GM12892 (cell line): ENCODE data around the gene AKR7A2.
A peak's percentile ranks its signal among the peaks of the same experiment; 100 is the strongest.

Experiments
- DNase-seq: peaks from one replicate; pipeline ENCODE4 v3.0.0; 2011; ENCODE audit not compliant: insufficient read length
- FAIRE-seq: peaks from 2 replicates; lab custom pipeline; 2011; peaks lifted over from hg19 to GRCh38; lab: Jason Lieb, UNC
- POLR2A ChIP-seq: IDR thresholded peaks from 2 replicates; pipeline ENCODE4 v1.6.1; 2011; ENCODE audit warnings: low read depth, low read length, control low read depth
- POLR2AphosphoS5 ChIP-seq: IDR thresholded peaks from 2 replicates; pipeline ENCODE4 v1.6.1; 2011; ENCODE audit warnings: low read depth, low read length, control low read depth
- TAF1 ChIP-seq: IDR thresholded peaks from 2 replicates; pipeline ENCODE4 v1.6.1; 2011; ENCODE audit warnings: low read depth, mild to moderate bottlenecking, control low read depth, low read length, borderline replicate concordance

Gene AKR7A2

DNA sequence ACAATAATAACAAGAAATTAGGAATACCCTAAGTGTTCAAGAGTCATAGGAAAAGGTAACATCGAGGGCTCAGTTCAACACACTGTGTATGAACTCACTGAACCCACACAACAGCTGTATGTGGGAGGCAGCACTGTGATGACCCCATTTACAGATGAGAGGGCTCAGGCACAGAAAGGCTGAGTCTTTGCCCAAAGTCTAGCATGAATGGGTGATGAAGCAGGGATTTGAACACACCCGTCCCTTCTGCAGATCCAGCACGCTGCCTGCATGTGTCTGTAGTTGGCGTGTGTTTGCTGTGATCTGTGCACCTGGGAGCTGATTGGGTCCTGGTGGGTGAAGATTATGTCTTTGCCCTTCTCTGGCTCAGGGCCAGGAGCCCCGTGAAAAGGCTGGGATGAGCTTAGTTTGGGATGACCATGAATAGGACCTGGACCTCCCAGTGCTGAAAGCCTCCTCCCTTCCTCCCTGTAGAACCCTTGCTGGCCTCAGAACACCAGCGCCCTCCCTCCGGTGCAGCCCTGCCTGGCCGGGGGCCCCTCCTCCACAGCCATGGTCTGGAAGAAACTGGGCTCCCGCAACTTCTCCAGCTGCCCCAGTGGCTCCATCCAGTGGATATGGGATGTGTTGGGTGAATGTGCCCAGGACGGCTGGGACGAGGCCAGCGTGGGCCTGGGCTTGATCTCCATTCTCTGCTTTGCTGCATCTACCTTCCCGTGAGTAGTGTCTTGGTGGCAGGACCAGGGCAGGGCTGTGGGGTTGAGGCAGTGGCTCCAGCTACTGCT, 5.4 kb upstream of the AKR7A2 start:
- TF ChIP-seq POLR2A (no peak), POLR2AphosphoS5 (no peak), TAF1 (no peak)
- no peak for FAIRE-seq
- no peak for DNase-seq

DNA sequence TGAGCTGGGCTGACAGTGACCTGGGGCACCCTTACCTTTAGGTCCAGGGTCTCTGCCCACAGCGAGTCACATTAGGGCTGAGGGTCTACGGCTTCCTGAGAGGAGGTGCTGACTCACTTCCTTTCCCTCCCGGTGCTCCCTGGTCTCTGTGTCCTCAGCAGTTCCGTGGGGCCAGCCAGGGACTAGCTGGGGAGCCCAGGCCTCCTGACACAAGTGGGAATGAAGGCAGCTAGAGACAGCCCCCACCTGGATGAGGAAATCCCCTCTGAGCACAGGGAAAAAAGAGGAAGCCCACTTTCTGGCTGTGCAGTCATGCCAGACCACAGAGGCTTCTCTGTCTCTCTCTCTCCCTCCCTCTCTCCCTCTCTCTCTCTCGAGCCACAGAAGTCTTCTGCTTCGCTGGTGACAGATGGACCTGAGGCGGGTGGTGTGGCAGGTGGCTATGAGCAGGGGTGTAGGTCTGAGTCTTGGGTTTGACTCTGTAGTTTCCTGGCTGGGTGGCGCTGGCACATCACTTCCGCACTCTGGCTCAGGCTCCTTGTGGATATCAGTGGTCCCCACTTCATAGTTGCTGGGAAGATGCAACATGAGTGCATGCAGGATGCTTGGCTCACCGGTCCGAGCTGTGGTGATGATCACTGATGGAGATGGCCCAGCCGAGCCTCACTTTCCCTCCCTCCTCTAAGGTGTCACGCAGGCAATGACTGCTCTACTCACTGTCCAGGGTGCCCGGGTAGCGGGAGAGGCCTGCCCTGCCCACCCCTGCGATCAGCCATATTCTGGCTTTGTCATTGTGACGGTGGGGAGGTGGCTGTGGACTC, 3.6 kb upstream of the AKR7A2 start:
- peak; percentile 22; the same call in 1 of the 2 replicates for TF ChIP-seq TAF1
- no peak for TF ChIP-seq POLR2AphosphoS5
- no peak for DNase-seq
- peak; percentile 85 for FAIRE-seq

DNA sequence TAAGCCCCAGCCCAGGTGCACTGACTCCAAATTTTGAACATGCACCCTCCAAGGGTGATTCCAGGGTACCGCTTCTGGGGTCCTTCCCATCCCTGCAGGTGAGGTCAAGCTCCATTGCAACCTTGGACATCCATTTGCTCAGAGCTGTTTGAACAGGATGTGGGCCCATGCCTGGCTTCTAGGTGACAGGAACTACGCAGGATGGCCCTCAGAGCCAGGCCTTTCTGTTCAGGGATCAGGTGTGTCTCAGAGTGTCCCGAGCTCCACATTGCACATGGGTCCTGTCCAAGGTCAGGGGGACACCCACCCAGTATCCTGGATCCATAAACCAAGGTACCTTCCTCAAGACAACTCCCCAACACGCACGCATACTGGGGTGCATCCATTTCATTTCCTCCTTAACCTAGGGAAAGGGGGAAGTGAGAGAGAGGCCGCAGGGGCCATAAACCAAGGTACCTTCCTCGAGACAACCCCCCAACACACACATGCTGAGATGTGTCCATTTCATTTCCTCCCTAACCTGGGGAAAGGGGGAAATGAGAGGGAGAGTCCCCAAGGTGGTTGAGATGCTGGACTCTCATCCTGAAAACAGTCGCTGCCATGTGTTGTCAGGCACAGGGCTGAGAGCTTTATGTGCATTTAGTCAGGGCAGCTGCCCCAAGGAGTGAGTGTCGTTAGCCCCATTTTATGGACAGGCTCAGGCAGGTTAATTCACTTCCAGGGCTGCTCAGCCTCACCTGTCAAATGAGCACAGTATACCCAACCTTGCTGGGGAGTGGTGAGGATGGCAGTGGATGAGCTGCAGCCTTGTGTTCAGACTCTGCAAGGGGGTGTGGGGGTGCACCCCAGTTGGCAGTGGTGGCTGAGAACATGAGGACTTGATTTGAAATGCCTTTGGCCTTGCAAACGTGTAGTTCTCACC, 2.3 kb upstream of the AKR7A2 start:
- TF ChIP-seq TAF1 (no peak), POLR2AphosphoS5 (0 out of 2 replicates have a peak, but pooled peaks have one; percentile 47)
- DNase-seq (no peak), FAIRE-seq (no peak)

DNA sequence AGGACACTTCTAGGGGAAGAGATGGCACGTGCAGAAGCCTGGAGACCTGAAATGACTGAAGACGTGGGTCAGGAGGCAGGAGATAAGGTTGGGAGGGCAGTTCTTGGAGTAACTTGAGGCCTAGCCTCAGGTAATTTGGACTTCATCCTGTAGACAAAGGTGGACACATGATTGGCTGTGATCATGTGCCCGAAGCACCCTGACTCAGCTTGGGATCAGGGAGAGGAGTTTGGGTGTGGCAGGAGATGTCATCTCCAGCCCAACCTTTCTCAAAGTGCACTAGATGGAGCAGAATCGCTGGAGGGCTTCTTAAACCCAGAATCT, 1.7 kb upstream of the AKR7A2 start:
- FAIRE-seq (peak; percentile 21), DNase-seq (no peak)
- no peak for TF ChIP-seq POLR2A
- TF ChIP-seq POLR2AphosphoS5, result no peak
- no peak for TF ChIP-seq TAF1

- no peak for DNase-seq
- FAIRE-seq, result peak; percentile 44
Measured at GRCh38 chr1:19312782-19313635, 1.1 kb upstream of the AKR7A2 start.

DNA sequence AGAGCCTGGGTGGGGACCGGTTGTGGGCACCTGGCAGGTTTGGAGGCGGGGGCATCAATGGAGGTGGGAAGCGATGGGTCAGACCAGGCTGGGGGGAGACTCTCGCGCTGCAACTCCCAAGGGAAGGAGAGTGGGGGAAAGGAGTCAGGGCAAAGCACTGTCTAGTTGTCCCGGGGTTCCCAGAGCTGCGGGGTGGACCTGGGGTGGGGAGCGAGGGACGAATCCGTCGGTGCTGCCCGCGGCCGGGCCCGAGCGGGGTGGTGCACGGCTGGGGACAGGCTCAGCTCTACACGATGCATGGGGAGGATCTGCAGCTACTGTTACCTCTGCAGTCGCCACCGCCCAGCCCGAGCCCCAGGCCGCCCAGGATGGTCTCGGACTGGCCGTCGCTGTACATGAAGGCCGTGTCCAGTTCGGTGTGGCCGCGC, 427 bp downstream of the AKR7A2 start:
- no peak for DNase-seq
- no peak for TF ChIP-seq POLR2AphosphoS5
- TF ChIP-seq TAF1, result no peak
- TF ChIP-seq POLR2A, result no peak
- FAIRE-seq, result no peak

More at GRCh38 chr1:19312782-19313635, 1.1 kb upstream of the AKR7A2 start:
- TF ChIP-seq TAF1 (no peak), POLR2A (no peak), POLR2AphosphoS5 (no peak)

DNA sequence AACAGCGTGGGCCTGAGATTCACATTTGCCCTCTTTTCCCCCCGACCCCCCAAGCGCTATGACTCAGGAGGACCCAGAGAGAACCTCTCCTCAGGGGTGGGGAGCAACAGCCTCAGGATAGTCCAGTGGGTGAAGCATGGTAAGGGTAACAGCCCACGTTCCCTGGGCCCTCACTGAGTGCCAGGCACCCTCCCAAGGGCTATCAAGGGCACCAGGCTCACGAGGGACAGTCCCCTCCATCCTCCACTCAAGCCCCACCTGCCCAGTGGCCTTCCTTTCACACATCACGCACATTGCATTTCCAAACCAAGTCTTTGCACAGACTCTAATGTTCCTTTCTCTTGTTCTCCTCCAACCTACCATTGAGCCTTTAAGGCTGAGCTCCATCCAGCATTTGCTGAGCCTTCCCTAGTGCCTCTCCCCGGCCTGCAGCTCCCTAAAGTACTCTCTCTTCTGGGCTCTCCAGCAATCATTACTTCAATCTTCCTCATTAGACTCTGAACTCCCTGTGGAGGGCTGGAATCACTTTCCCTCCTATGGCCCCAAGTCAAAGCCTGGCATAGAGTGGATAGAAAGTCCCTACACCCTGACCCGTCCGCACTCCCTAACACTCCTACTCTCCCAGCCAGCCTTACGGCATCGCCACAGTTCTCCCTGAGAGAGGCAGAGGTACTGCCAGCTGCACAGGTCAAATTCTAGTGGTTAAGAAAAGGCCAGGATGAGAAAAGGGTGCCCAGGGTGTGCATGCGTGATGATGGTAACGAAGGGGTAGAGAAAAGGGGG, 1.0 kb downstream of the AKR7A2 start:
- TF ChIP-seq POLR2A (no peak), POLR2AphosphoS5 (no peak), TAF1 (no peak)
- DNase-seq (no peak), FAIRE-seq (no peak)

DNA sequence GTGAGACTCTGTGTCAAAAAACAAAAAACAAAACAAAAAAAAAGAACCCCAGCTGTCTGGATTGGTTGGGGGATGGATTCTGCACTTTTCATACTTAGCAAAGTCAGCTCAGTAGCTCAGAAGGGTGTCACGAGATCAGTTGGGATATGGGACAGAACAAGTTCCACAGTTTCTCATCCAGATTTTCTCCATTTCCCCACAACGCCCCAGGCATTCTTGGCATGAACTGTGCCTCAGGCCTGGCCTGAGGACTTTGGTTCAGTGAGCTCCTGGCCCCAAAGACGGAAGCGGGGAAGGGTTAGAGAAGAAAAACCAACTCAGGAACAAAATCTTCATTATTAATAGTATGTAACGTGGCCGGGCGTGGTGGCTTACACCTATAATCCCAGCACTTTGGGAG, 1.9 kb downstream of the AKR7A2 start:
- FAIRE-seq, result no peak
- no peak for TF ChIP-seq TAF1
- DNase-seq, result no peak

DNA sequence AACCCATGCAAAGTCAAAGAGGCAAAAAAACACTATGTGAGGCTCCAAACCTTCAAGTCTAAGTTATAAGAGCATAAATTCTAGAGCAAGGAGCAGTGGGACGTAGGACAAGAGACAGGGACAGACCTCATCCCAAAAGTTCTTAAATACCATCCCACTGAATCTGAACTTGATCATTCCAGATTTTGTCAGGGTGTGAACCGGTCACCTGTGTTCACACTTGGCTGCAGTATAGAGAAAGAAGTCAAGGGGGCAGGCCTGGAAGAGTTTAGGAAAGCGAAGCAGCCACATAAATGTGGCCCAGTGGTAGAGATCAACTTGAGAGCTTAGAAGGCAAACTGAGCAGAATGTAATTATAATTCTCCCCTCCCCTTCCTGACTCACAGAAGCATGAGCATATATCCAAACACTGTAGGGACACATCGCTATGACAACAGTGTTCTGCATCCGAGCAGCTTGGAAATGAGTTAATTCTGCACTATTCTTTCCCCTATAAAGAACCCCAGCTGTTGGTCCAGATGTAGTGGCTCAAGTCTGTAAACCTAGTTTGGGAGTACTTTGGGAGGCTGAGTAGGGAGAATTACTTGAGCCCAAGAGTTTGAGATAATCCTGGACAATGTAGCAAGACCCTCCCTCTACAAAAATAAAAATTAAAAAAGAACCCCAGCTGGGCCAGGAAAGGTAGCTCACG, 2.7 kb downstream of the AKR7A2 start:
- no peak for TF ChIP-seq TAF1
- no peak for TF ChIP-seq POLR2AphosphoS5
- TF ChIP-seq POLR2A, result no peak
- FAIRE-seq, result no peak
- no peak for DNase-seq
